ENCODE results near the gene B3GAT1.
"Not testable (repeated sequence)": the region's sequence is repeated elsewhere in the genome, so short reads cannot be mapped to it uniquely, and the experiment has no call there.

The B3GAT1 gene

GRCh38 chr11:134412203-134413042 is at the start of gene B3GAT1:
TSS of gene B3GAT1 (minus strand) at chr11:134412242. CDS start at chr11:134387659, 24,583 bp downstream.
- peak; percentile 32 for DNase-seq (ENCODE audit: low read depth, low spot score)

- DNase-seq (ENCODE audit: low read depth, low spot score), result no peak
Observed at GRCh38 chr11:134461621-134462020, 49.6 kb upstream of the B3GAT1 start.

- no peak for DNase-seq (ENCODE audit: low read depth, low spot score)
Observed at GRCh38 chr11:134460881-134461280, 48.8 kb upstream of the B3GAT1 start.

DNA sequence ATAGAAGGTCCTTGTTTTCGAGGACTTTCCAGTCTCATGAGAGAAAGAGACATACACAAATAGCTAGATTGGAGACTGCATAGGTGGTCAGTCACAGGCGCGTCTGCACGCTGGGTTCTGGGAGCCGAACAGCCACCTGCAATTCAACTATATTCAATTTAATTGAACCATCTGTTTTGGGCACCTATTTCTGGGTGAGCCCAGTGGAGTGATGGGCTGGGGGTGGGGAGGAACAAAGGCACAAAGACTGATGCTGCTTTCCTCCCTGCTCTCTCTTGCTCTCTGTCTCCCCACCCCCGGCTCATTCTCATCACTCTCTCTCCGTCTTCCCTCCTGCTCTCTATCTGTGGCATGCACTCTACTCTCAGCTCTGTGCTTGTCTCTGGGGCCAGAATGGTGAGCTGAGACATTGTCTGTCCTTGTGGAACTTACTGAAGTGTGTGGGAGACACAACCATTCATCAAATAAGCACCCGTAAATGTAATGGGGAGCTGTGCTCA is 48.1 kb upstream of the B3GAT1 start:
- DNase-seq (ENCODE audit: low read depth, low spot score), result no peak

DNA sequence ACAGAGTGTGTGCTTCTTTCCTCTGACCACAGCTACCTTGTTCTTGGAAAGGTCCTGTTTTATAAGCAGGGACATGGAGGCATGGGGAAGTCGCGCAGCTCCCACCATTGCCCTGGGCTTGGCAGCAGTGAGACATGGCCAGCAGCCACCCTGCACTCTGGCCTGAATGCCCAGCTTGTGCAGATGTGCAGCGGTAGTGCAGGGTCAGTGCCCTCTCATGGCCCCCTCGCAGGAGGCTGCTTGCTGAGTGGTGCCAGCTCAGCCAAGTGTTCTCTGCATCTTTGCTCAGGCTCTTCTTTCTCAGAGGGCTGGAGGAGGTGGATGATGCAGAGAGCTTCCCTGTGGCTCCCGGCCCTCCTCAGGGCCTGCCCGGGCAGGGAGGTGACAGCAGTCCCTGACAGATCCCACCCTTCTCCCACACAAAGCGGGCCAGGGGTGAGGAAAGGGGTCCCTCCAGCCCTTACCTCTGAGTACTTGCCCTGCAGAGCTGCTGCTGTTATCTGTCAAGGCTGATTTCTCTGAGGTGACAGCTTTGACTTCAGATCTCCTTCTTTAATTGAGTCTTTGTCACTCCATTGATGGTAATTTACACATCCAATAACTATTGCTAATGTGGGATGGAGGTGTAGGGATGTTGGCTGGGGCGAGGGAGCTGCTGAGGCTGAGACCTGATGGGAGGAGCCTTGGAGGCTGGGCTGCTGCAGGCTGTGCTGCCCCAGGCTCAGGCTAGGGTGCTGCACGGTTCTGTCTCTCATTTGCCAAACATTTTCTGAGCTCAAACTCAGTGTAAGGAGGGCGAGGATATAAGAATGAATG is 47.4 kb upstream of the B3GAT1 start:
- DNase-seq (ENCODE audit: low read depth, low spot score), result no peak

- DNase-seq (ENCODE audit: low read depth, low spot score), result not testable (repeated sequence)
Observed at GRCh38 chr11:134457411-134458007, 45.5 kb upstream of the B3GAT1 start.

DNA sequence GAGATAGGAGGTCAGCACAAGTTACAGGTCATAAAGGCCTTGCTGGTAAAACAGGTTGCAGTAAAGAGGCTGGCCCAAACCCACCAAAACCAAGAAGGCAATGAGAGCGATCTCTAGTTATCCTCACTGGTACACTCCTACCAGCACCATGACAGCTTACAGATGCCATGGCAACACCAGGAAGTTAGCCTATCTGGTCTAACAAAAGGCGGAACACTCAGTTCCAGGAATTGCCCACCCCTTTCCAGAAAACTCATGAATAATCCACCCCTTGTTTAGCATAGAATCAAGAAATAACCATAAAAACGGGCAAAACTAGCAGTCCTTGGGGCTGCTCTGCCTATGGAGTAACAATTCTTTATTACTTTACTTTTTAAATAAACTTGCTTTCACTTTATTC is 43.5 kb upstream of the B3GAT1 start:
- DNase-seq (ENCODE audit: low read depth, low spot score), result no peak

- no peak for DNase-seq (ENCODE audit: low read depth, low spot score)
Observed at GRCh38 chr11:134454146-134454690, 42.2 kb upstream of the B3GAT1 start.

GRCh38 chr11:134453441-134453840 is 41.4 kb upstream of the B3GAT1 start:
- no peak for DNase-seq (ENCODE audit: low read depth, low spot score)

- DNase-seq (ENCODE audit: low read depth, low spot score), result no peak
Observed at GRCh38 chr11:134452838-134453155, 40.8 kb upstream of the B3GAT1 start.

DNA sequence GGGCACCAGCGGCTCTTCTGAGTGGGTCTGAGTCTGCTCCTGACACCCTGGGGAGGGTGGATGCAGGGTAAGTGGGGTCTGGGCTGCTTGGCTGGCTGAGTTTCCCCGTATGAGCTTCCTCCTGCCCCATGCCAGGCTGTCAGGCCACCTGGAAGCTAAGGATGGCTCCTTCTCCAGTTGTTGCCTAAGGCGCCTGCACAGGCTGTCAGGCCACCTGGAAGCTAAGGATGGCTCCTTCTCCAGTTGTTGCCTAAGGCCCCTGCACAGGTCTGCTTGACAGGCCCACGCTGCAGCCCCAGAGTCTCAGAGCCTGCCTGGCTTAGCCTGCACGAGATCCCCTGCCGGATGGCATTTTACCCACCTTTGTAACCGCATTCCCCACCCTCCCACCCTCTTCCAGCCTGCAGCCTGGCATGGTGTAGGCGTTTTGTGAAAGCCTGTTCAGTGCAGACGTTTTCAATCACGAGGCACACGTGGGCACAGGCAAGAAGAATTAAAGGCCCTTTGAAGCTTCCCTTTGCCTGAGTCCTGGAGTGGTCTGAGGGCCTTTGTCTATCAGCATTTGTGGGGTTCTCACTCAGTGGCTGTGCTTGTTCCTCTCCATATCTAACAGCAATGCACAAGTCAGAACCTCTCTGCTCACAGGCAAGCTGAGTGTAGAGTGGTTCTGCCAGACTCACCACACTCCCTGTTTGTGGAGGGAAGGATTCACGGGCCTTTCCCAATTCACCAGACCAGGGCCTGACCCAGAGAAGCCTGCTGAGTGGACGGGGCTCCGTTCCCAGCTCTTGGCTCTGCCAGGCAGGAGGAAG is 40.2 kb upstream of the B3GAT1 start:
- no peak for DNase-seq (ENCODE audit: low read depth, low spot score)

- no peak for DNase-seq (ENCODE audit: low read depth, low spot score)
Observed at GRCh38 chr11:134450186-134450585, 38.1 kb upstream of the B3GAT1 start.

GRCh38 chr11:134449713-134450112 is 37.7 kb upstream of the B3GAT1 start:
- no peak for DNase-seq (ENCODE audit: low read depth, low spot score)

- DNase-seq (ENCODE audit: low read depth, low spot score), result no peak
Observed at GRCh38 chr11:134449051-134449450, 37.0 kb upstream of the B3GAT1 start.

DNA sequence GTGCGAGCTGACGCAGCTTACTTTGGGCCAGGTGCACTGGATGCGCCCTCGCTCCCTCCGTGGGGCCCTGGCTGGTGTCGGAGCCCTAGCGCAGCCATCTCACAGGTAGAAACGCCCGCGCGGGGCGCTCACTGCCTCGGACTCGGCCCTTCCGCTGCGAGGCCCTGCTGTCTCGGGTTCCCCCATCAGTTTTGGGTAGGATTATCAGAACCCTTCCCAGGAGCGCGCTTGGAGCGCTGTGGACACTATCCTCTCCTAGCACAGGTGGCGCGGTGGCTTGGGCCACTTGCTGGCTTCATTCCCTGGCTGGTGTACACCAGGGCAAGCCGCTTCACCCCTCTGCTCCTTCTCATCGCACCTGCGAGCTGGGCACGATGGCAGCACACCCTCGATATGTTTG is 35.7 kb upstream of the B3GAT1 start:
- DNase-seq (ENCODE audit: low read depth, low spot score), result no peak

DNA sequence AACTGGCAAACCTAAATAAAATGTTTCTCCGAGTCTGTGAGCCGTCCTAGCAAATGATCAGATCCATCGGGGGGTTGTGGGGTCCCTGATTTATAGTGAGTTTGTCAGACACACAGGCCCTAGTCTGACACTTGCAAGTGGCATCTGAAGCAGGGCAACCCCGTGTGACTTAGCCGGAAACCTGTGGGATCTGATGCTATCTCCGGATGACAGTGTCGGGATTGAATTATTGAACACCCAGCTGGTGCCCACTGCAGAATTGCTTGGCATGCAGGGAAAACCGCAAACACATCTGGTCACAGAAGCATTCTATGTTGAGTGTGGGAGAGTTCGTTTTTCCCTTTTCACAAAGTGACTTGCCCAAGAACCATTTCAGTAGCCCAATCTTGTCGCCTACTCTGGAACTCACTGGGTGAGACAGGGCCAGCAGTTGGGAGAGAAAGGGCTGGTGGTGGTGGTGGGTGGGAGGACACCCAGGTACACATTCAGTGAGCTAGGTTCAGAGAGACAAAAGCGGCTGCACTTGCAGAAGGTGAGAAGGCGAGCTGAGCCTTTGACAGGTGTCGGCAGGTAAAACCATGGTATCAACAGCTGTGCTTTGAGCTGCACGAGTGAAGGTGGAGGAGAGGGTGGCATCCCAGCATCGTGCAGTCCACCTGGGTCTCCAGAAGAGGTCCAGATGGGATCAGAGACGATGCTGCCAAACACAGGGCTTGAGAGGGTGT is 33.7 kb upstream of the B3GAT1 start:
- DNase-seq (ENCODE audit: low read depth, low spot score), result no peak

DNA sequence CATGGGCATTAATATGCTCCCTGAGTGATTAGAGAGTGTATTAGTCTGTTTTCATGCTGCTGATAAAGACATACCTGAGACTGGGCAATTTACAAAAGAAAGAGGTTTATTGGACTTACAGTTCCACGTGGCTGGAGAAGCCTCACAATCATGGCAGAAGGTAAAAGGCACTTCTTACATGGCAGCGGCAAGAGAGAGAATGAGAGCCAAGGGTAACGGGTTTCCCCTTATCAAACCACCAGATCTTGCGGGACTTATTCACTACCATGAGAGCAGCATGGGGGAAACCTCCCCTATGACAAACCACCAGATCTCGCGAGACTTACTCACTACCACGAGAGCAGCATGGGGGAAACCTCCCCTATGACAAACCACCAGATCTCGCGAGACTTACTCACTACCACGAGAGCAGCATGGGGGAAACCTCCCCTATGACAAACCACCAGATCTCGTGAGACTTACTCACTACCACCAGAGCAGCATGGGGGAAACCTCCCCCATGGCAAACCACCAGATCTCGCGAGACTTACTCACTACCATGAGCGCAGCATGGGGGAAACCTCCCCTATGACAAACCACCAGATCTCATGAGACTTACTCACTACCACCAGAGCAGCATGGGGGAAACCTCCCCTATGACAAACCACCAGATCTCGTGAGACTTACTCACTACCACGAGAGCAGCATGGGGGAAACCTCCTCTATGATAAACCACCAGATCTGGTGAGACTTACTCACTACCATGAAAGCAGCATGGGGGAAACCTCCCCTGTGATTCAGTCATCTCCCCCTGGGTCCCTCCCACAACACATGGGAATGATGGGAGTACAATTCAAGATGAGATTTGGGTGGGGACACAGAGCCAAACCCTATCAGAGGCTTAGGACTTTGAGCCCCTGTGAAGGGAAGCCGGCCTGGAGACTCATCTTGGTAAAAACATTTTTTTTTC is 32.4 kb upstream of the B3GAT1 start:
- DNase-seq (ENCODE audit: low read depth, low spot score), result not testable (repeated sequence)

DNA sequence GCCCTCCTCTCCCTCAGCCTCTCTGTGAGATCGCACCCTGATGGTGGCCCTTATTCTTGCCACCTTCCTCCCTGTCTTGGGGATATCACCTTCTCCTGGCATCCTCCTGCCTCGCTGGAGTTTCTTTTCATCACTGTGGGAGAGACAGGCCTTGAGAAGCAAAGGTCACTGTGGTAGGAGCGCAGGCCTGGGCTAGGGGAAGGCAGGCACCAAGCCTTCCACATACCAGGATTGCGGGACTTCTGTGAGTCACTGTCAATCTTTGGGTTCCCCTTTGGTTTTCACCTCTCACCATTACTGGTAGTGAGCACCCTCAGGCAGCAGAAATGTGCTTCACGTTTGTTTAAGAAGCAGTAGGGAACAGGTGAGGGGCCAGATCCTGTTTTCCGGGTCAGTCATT is 31.2 kb upstream of the B3GAT1 start:
- no peak for DNase-seq (ENCODE audit: low read depth, low spot score)

DNA sequence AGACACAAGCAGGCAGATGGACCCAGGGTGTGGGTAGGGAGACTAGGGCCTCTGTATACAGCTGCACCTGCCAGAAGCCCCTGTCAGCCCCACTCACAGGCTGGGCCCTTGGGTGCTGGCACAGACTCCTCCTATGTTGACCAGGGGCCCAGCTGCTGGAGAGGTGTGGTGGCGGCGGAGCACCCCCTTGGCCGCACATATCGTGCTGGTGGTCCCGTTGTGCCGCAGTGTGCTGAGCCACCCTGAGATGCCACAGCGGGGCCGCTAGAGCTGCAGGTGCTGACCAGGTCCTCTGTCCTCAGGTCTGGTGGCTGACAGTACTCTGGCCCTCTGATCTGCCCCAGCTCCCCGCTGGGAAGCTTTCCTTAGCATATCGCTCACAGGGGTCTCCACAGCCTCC is 30.2 kb upstream of the B3GAT1 start:
- DNase-seq (ENCODE audit: low read depth, low spot score), result no peak
